Large intestine (tissue), 3 donors: ENCODE results near the gene MAN1A2. TPM values are rescaled to one million over a fixed set of nuclear protein-coding genes. Genes with fewer than 3 reads are reported as not detected.

ENCODE experiments used
- DNase-seq, 2 donors: peaks; one replicate each; pipeline versions ENCODE4 v3.0.0 to v3.0.0-alpha.2; 2013
- H3K27ac ChIP-seq: one replicate; pipeline ENCODE4 v1.5.1; 2013; ENCODE audit warnings: low read length
- H3K27me3 ChIP-seq: 2 replicates; pipeline ENCODE4 v1.6.1; 2013; ENCODE audit warnings: low read length; ENCODE audit not compliant: control insufficient read depth, insufficient read depth
- H3K36me3 ChIP-seq: 2 replicates; pipeline ENCODE4 v1.6.1; 2013; ENCODE audit warnings: low read length; ENCODE audit not compliant: control insufficient read depth, insufficient read depth
- H3K4me1 ChIP-seq: one replicate; pipeline ENCODE4 v1.6.1; 2013; ENCODE audit warnings: low read length; ENCODE audit not compliant: control insufficient read depth, insufficient read depth
- H3K4me3 ChIP-seq: one replicate; pipeline ENCODE4 v1.5.1; 2013; ENCODE audit warnings: low read length
- H3K9me3 ChIP-seq: one replicate; pipeline ENCODE4 v1.6.1; 2013; ENCODE audit warnings: mild to moderate bottlenecking, low read depth, low read length, moderate library complexity; ENCODE audit not compliant: control insufficient read depth
- WGBS: methylation state at CpG from one replicate; pipeline ENCODE4 v1.1.5; 2013; ENCODE audit warnings: low lambda C conversion rate; ENCODE audit not compliant: insufficient coverage; 5-methylcytosine and 5-hydroxymethylcytosine counted together
- polyA plus RNA-seq: library from polyadenylated mRNA; unstranded; fragments of 120-200 nt; gene quantifications from one replicate; pipeline ENCODE4 v1.2.1, GENCODE V29; 2013

The MAN1A2 gene
- polyA plus RNA-seq, 1 donor: 28.3 TPM

- Histone ChIP-seq H3K27ac (no peak overlapping the region), H3K4me1 (no peaks in the 10 kb centered on the region), H3K9me3 (no peaks in the 10 kb centered on the region), H3K27me3 (no peaks in the 10 kb centered on the region), H3K36me3 (no peaks in the 10 kb centered on the region), H3K4me3 (no peak overlapping the region)
- no peak for DNase-seq
Observed at GRCh38 chr1:117396636-117397035, 29.4 kb downstream of the MAN1A2 start.

- no CpG with 5 or more reads among the region's 6 CpGs for WGBS
- no peaks in the 10 kb centered on the region for H3K27me3 ChIP-seq
- H3K36me3 ChIP-seq: no peaks in the 10 kb centered on the region
- no peak for DNase-seq
- H3K4me3 ChIP-seq: no peak overlapping the region
- no peak overlapping the region for H3K27ac ChIP-seq
- peaks cover 5% of the 10 kb centered on the region for H3K9me3 ChIP-seq
- no peaks in the 10 kb centered on the region for H3K4me1 ChIP-seq
Observed at GRCh38 chr1:117398957-117399356, 31.7 kb downstream of the MAN1A2 start.

GRCh38 chr1:117401761-117402160 is 34.5 kb downstream of the MAN1A2 start:
- no peaks in the 10 kb centered on the region for H3K4me1 ChIP-seq
- H3K36me3 ChIP-seq: no peaks in the 10 kb centered on the region
- peaks cover 5% of the 10 kb centered on the region for H3K9me3 ChIP-seq
- DNase-seq: no peak
- H3K27ac ChIP-seq: no peak overlapping the region
- no peak overlapping the region for H3K4me3 ChIP-seq
- H3K27me3 ChIP-seq: no peaks in the 10 kb centered on the region

- 100% methylated on average over 2 of the region's 3 CpGs for whole genome bisulfite sequencing
- Histone ChIP-seq H3K27ac (no peak overlapping the region), H3K27me3 (no peaks in the 10 kb centered on the region), H3K4me3 (no peak overlapping the region), H3K36me3 (peaks cover 3% of the 10 kb centered on the region), H3K4me1 (no peaks in the 10 kb centered on the region), H3K9me3 (peaks cover 5% of the 10 kb centered on the region)
- DNase-seq: no peak
Observed at GRCh38 chr1:117403597-117403996, 36.3 kb downstream of the MAN1A2 start.

GRCh38 chr1:117405042-117405441 is 37.8 kb downstream of the MAN1A2 start:
- Histone ChIP-seq H3K4me3 (no peak overlapping the region), H3K27me3 (no peaks in the 10 kb centered on the region), H3K9me3 (peaks cover 5% of the 10 kb centered on the region), H3K36me3 (peaks cover 3% of the 10 kb centered on the region), H3K4me1 (no peaks in the 10 kb centered on the region), H3K27ac (no peak overlapping the region)
- no peak for DNase-seq

- Histone ChIP-seq H3K27me3 (no peaks in the 10 kb centered on the region), H3K27ac (no peak overlapping the region)
- no peak for DNase-seq
Observed at GRCh38 chr1:117412472-117412871, 45.2 kb downstream of the MAN1A2 start.

GRCh38 chr1:117413412-117413811 is 46.2 kb downstream of the MAN1A2 start:
- H3K36me3 ChIP-seq: peaks cover 11% of the 10 kb centered on the region
- no peak overlapping the region for H3K4me3 ChIP-seq
- DNase-seq: no peak
- WGBS: no CpG with 5 or more reads among the region's 3 CpGs
- no peaks in the 10 kb centered on the region for H3K27me3 ChIP-seq
- no peaks in the 10 kb centered on the region for H3K9me3 ChIP-seq
- H3K27ac ChIP-seq: no peak overlapping the region
- H3K4me1 ChIP-seq: no peaks in the 10 kb centered on the region

More at GRCh38 chr1:117412472-117412871, 45.2 kb downstream of the MAN1A2 start:
- Histone ChIP-seq H3K9me3 (no peaks in the 10 kb centered on the region), H3K4me1 (no peaks in the 10 kb centered on the region), H3K4me3 (no peak overlapping the region), H3K36me3 (peaks cover 14% of the 10 kb centered on the region)

GRCh38 chr1:117414943-117415342 is 47.7 kb downstream of the MAN1A2 start:
- Histone ChIP-seq H3K27ac (no peak overlapping the region), H3K9me3 (no peaks in the 10 kb centered on the region), H3K4me3 (no peak overlapping the region), H3K36me3 (peaks cover 11% of the 10 kb centered on the region), H3K27me3 (no peaks in the 10 kb centered on the region), H3K4me1 (no peaks in the 10 kb centered on the region)
- no peak for DNase-seq
- WGBS: 100% methylated on average over 1 of the region's 4 CpGs

GRCh38 chr1:117416004-117416403 is 48.8 kb downstream of the MAN1A2 start:
- WGBS: no CpG with 5 or more reads among the region's 1 CpG
- Histone ChIP-seq H3K27me3 (no peaks in the 10 kb centered on the region), H3K4me1 (no peaks in the 10 kb centered on the region), H3K4me3 (no peak overlapping the region), H3K27ac (no peak overlapping the region), H3K36me3 (peaks cover 11% of the 10 kb centered on the region), H3K9me3 (no peaks in the 10 kb centered on the region)
- DNase-seq: no peak

- no peaks in the 10 kb centered on the region for H3K4me1 ChIP-seq
- H3K27ac ChIP-seq: no peak overlapping the region
- no peaks in the 10 kb centered on the region for H3K9me3 ChIP-seq
- no peaks in the 10 kb centered on the region for H3K27me3 ChIP-seq
- H3K36me3 ChIP-seq: peaks cover 11% of the 10 kb centered on the region
- no peak overlapping the region for H3K4me3 ChIP-seq
- DNase-seq: no peak
Observed at GRCh38 chr1:117416546-117417125, 49.4 kb downstream of the MAN1A2 start.

- H3K27ac ChIP-seq: no peak overlapping the region
- H3K36me3 ChIP-seq: peaks cover 8% of the 10 kb centered on the region
- H3K4me3 ChIP-seq: no peak overlapping the region
- 100% methylated on average over 2 of the region's 2 CpGs for WGBS
- no peak for DNase-seq
- H3K4me1 ChIP-seq: no peaks in the 10 kb centered on the region
- H3K9me3 ChIP-seq: peaks cover 19% of the 10 kb centered on the region
- no peaks in the 10 kb centered on the region for H3K27me3 ChIP-seq
Observed at GRCh38 chr1:117425050-117425734, 57.9 kb downstream of the MAN1A2 start.
